GM12874 (cell line): ENCODE measurements around the gene DOCK10.

Experiments
- CTCF ChIP-seq: IDR thresholded peaks from 2 replicates; pipeline ENCODE4 v1.5.1; 2011; ENCODE audit warnings: low read depth, mild to moderate bottlenecking, control low read depth, low read length, moderate library complexity; ENCODE audit not compliant: insufficient read depth

The DOCK10 gene

GRCh38 chr2:225065882-225066281 is 23.6 kb upstream of the DOCK10 start:
- no peak for TF ChIP-seq CTCF

GRCh38 chr2:225064928-225065327 is 22.7 kb upstream of the DOCK10 start:
- no peak for TF ChIP-seq CTCF

- TF ChIP-seq CTCF = no peak
These were observed 22.1 kb upstream of the DOCK10 start for GRCh38 chr2:225064362-225064761.

- no peak for TF ChIP-seq CTCF
These were observed 14.2 kb upstream of the DOCK10 start for GRCh38 chr2:225056330-225057073.

GRCh38 chr2:225055714-225056113 is 13.4 kb upstream of the DOCK10 start:
- TF ChIP-seq CTCF = no peak

- no peak for TF ChIP-seq CTCF
These were observed 10.4 kb upstream of the DOCK10 start for GRCh38 chr2:225052703-225053102.

- no peak for TF ChIP-seq CTCF
These were observed 516 bp upstream of the DOCK10 start for GRCh38 chr2:225042800-225043167.
